Neural progenitor cell (in vitro differentiated cells): ENCODE measurements around the gene CDH13.

Source experiments
- CTCF ChIP-seq: fragments of 200-600 bp; sonication (generic); IDR thresholded peaks from 2 replicates; pipeline ENCODE4 v1.5.1; 2017; ENCODE audit warnings: antibody characterized with exemption, mild to moderate bottlenecking
- EZH2 ChIP-seq: fragments of 200-600 bp; sonication (generic); IDR thresholded peaks from 2 replicates; pipeline ENCODE4 v1.6.1; 2017; ENCODE audit warnings: antibody characterized with exemption, mild to moderate bottlenecking, moderate library complexity
- EZH2phosphoT487 ChIP-seq: fragments of 200-600 bp; sonication (generic); IDR thresholded peaks from 2 replicates; pipeline ENCODE4 v1.6.1; 2017; ENCODE audit warnings: antibody characterized with exemption

- TF ChIP-seq CTCF (no peak), EZH2 (no peak), EZH2phosphoT487 (no peak)
Observed at GRCh38 chr16:82652826-82653225, 26.1 kb downstream of the CDH13 start.
